ENCODE measurements around the gene STC2. TPM values are rescaled to one million over a fixed set of nuclear protein-coding genes. Genes with fewer than 3 reads are reported as not detected.
"Not testable (repeated sequence)": the region's sequence is repeated elsewhere in the genome, so short reads cannot be mapped to it uniquely, and the experiment has no call there.

Gene STC2
- total RNA-seq, 1 donor from 2014 or later = 2.0 TPM

DNA sequence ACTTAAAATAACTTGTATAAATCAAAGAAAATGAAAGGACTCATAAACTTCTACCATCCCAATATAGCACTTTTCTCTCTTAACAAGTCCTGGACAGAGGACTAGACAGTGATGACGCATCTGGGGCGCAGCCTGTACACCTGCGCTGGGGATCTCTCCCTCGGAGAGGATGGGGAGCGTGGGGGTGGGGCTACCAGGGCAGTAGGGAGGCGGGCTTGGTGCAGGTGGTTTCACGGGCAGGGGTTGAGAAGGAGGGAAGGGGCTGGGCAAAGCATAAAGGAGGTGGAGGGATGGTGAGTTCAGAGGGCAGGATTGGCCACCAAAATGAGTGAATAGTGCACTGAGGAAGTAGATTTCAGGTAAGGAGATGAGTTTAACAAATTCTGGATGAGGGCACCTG is 41.1 kb downstream of the STC2 start:
- Histone ChIP-seq H3K9me3 (no peaks in the 10 kb centered on the region), H3K36me3 (no peaks in the 10 kb centered on the region), H3K4me1 (peaks cover 3 to 4% of the 10 kb centered on the region in 2 donors), H3K27ac (no peak overlapping the region), H3K4me3 (no peak overlapping the region), H3K27me3 (no peaks in the 10 kb centered on the region)
- intact Hi-C loops (cut with DNase I) = no loop called here
- TF ChIP-seq, protein P1, sequence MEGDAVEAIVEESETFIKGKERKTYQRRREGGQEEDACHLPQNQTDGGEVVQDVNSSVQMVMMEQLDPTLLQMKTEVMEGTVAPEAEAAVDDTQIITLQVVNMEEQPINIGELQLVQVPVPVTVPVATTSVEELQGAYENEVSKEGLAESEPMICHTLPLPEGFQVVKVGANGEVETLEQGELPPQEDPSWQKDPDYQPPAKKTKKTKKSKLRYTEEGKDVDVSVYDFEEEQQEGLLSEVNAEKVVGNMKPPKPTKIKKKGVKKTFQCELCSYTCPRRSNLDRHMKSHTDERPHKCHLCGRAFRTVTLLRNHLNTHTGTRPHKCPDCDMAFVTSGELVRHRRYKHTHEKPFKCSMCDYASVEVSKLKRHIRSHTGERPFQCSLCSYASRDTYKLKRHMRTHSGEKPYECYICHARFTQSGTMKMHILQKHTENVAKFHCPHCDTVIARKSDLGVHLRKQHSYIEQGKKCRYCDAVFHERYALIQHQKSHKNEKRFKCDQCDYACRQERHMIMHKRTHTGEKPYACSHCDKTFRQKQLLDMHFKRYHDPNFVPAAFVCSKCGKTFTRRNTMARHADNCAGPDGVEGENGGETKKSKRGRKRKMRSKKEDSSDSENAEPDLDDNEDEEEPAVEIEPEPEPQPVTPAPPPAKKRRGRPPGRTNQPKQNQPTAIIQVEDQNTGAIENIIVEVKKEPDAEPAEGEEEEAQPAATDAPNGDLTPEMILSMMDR (IDR thresholded peaks at IDR 0.05) = no peak
- no peak for DNase-seq (ENCODE audit: low spot score in 2 of 2)

DNA sequence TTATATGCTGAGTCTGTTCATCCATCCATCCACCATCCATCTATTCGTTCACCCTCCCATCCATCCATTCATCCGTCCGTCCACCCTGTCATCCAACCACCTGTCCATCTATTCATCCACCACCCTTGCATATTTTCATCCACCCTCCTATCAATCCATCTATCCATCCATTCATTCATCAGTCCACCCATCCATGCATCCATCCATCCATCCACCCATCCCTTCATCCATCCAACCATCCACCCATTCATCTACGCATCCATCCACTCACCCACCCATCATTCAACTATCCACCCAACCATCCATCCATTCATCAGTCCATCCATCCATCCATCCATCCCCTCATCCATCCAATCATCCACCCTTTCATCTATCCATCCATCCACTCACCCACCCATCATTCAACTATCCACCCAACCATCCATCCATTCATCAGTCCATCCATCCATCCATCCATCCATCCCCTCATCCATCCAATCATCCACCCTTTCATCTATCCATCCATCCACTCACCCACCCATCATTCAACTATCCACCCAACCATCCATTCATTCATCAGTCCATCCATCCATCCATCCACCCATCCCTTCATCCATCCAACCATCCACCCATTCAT is 43.8 kb downstream of the STC2 start:
- not testable (repeated sequence) for H3K27me3 ChIP-seq
- intact Hi-C loops (cut with DNase I) = loop anchor here (5.0 kb wide), 2 partner anchors 302 to 577 kb away; partner anchors contain the start of gene ATP6V0E1

DNA sequence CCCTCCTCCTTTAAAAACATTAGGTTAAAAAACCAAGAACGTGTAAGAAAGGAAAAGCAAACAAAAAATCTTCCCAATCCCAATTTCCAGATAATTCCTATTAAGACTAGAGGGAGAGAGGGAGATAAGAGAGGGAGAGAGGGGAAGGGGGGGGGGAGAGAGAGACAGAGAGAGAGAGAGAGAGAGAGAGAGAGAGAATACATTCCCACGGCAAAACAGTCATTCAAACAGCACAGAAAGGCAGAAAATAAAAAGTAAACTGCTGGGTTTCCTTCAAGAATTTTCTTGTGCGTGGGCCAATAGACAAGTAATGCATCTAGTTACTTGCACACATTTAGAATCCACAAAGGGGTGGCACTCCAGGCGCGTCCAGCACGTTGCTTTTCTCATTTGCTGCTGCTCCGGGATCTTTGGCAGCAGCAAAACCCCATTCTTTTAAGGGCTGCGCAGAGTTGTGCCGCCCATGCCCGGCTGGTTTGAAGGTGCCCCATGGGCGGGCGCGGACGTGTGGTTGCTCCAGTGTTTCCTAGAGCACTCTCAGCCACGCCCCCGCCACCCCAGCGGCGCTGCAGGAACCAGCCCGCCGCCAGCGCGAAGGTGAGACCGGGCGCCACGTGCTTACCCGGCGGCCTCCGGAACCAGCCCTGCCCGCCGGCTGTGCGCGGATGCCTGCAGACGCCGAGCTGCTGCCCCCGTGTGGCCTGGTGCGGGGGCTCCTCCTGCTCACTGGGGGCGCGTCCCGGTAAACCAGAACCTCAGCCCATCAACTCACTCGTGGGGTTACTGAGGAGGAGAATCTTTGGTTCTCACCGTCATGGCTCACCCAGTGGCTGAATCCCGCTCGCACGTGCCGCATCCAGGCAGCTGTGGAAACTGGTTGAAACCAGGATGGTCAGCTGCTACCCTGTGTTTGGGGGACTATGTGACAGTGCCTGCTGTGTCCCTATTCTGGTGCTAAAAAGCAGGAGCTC is 44.6 kb downstream of the STC2 start:
- H3K4me1 ChIP-seq = peaks cover 3 to 4% of the 10 kb centered on the region in 2 donors
- no peak overlapping the region for H3K27ac ChIP-seq
- intact Hi-C loops (cut with DNase I) = loop anchor here (5.0 kb wide), 2 partner anchors 301 to 576 kb away; partner anchors contain the start of gene ATP6V0E1
- no peaks in the 10 kb centered on the region for H3K27me3 ChIP-seq
- peak in 1 of 2 donors; percentile 66 for DNase-seq (ENCODE audit: low spot score in 2 of 2)
- no peaks in the 10 kb centered on the region for H3K9me3 ChIP-seq
- H3K36me3 ChIP-seq = no peaks in the 10 kb centered on the region
- H3K4me3 ChIP-seq = peak overlapping the region; percentile 37 to 56
- TF ChIP-seq, protein P1 (IDR thresholded peaks at IDR 0.05) = peak; percentile 45 to 74 (median 58)

More for the DNA sequence above, 43.8 kb downstream of the STC2 start:
- not testable (repeated sequence) for H3K4me1 ChIP-seq; H3K9me3 ChIP-seq; H3K36me3 ChIP-seq; DNase-seq (ENCODE audit: low spot score in 2 of 2); H3K27ac ChIP-seq; H3K4me3 ChIP-seq

DNA sequence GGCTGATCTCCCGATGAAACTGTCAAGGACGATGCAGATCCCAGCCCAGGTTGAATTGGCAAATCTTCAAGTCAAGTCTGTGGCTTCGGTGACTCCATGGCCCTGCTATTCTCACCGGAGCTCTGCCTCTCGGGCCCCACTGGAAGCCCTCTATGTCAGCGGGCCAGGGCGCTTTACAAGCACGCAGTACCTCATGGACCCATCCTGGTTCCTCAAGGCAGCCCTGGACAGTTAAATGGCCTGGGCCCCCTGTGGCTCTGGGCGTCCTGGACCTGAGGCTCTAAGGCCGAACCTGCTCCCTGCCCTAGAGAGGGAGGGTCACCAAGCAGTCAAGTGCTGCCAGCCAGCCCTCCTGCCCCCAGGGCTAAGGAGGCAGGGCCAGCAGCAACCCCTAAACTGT is 45.3 kb downstream of the STC2 start:
- Histone ChIP-seq H3K36me3 (no peaks in the 10 kb centered on the region), H3K27ac (no peak overlapping the region), H3K9me3 (no peaks in the 10 kb centered on the region), H3K27me3 (no peaks in the 10 kb centered on the region), H3K4me3 (no peak overlapping the region), H3K4me1 (peaks cover 3 to 4% of the 10 kb centered on the region in 2 donors)
- DNase-seq (ENCODE audit: low spot score in 2 of 2) = no peak
- intact Hi-C loops (cut with DNase I) = loop anchor here (5.0 kb wide), 2 partner anchors 301 to 576 kb away; partner anchors contain the start of gene ATP6V0E1
- TF ChIP-seq, protein P1 (IDR thresholded peaks at IDR 0.05) = no peak

DNA sequence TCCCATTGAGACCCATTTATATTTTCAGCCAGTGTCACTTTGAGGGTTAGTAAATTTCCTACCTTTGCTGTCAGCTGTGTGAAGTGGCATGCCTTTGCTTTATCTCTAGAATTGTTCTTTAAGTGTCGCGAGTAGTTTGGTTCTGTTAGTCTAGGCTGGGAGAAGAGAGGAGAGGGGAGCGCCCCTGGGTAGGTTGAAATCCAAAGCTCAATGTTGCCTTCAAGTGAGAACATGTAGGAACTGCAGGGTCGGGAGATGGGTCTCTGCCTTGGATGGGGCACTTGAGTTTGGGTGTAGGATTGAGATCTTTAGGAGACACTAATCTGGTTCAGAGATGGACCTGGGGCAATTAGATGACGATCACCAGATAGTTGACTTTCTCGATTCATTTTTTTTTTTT is 46.3 kb downstream of the STC2 start:
- intact Hi-C loops (cut with DNase I) = loop anchor here (5.0 kb wide), 2 partner anchors 300 to 575 kb away; partner anchors contain the start of gene ATP6V0E1
- Histone ChIP-seq H3K36me3 (no peaks in the 10 kb centered on the region), H3K27ac (no peak overlapping the region), H3K4me1 (peaks cover 3 to 4% of the 10 kb centered on the region in 2 donors), H3K9me3 (no peaks in the 10 kb centered on the region), H3K4me3 (no peak overlapping the region), H3K27me3 (no peaks in the 10 kb centered on the region)
- DNase-seq (ENCODE audit: low spot score in 2 of 2) = no peak
- TF ChIP-seq, protein P1 (IDR thresholded peaks at IDR 0.05) = no peak

DNA sequence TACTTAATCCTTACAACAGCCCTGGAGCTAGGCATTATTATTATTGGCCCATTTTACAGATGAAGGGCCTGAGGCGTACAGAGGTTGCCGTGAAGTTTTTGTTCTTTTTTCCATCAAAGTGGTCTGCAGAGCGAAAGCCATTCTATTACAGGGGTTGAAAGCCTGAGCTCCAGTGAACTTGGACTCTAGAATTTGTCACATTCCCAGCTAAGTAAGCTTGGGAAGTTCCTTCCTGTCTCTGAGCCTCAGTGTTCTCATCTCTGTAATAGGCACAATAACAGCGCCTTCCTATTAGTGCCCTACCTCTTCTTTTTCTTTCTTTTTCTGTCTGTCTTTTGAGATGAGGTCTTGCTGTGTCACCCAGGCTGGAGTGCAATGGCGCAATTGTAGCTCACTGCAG is 49.0 kb downstream of the STC2 start:
- Histone ChIP-seq H3K27ac (no peak overlapping the region), H3K4me3 (no peak overlapping the region), H3K27me3 (no peaks in the 10 kb centered on the region), H3K9me3 (no peaks in the 10 kb centered on the region), H3K36me3 (no peaks in the 10 kb centered on the region), H3K4me1 (peaks cover 3 to 4% of the 10 kb centered on the region in 2 donors)
- no peak for DNase-seq (ENCODE audit: low spot score in 2 of 2)
- TF ChIP-seq, protein P1 (IDR thresholded peaks at IDR 0.05) = no peak
- intact Hi-C loops (cut with DNase I) = no loop called here
